HG03159 (cell line): ENCODE results near the gene COPZ1.
"Not testable (repeated sequence)": the region's sequence is repeated elsewhere in the genome, so short reads cannot be mapped to it uniquely, and the experiment has no call there.

ENCODE experiments used
- ATAC-seq: cut with Tn5 transposase; IDR thresholded peaks from one replicate; pipeline ENCODE4 v1.9.1; 2021; ENCODE audit warnings: mild to moderate bottlenecking, moderate library complexity; ENCODE audit not compliant: unreplicated experiment

COPZ1 gene

DNA sequence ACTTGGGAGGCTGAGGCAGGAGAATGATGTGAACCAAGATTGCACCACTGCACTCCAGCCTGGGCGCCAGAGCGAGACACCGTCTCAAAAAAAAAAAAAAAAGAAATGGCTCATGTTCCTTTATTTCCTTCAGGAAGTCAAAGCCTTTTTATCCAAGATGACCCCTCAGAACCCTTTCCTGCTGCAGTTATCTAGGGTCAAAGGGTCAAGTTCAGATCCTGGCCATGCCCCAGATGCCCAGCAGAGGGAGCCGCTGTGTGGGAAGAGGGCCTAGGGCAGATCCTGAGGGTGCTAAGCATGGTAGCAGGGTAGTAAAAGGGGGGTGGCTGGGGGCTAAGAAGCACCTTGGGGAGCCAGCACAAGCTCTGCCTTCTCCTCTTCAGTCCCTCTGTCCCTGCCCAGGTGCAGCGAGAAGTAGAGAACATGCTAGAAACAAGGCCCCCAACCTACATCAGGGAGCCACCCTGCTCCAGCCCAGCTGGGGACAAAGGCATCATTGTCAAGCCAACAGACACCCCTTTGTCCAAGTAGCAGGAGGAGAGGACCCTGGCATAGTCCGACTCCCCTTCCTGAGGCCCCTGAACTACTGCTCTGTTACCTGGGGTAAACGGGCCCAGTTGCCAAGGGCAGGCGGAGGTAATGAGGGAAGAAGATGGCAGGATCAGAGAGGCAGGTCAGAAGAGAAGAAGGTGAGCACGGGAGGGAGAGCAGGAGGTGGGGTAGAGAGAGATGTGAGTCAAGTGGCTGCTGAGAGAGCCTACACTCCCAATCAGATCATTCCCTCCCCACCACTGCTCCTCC, 30.6 kb upstream of the COPZ1 start:
- no peak for ATAC-seq

DNA sequence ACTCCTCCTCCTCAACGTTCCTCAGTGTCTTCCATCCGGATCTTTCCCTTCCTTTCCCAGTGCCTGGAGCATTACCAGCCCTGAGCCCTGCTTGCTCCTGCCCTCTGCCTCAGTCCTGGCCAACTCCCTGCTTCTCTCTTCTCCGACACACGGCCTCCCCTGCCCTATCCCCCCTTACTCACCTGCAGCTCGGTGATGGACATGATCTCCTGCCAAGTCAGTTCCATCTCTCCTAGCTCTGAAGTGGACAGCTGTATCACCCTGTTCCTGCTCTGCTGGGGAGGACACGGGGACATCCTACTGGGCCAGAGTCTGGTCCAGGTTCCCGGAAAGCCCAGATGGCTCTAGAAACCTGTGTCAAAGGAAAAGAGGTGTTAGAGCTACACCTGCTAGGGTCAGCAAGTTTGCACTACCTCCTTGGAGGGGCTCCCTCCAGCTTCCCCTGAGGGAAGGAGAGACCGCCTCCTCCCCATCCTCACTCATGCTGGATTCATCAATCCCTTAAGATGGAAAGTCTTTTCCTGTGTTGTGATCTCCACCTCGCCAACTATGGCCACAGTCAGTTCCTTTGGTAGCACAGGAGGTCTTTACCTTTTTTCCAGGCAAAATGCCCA, 29.9 kb upstream of the COPZ1 start:
- no peak for ATAC-seq

DNA sequence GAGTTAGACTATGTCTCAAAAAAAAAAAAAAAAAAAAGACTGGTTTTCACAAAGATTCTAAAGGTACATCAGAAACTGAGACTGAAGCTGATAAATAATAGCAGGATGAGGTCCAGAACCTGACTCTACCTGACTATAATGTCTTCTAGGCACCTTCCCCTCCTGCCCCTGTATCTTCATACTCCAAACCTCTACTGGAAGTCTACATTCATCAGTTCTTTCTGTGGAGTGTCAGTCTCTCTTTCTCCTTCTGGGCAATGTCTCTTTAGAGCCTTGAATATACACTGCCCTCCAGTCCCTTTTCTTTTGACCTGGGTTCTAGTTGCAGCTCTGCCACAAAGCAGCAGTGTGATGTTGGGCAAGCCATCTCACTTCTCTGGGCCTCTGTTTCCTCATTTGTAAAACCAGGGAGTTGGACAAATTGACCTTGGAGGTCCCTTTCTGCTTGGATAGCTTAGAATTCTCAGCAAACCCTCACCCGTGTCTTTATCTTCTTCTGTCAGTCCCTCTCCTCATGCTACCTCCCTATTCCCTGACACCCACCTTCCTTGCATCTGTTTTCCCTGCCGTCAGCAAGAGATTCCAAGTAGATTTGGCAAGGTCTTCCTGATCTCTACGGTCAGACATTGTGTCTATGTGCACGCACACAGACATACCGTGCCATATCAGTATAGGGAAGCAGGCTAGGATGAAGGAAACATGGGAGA, 28.4 kb upstream of the COPZ1 start:
- no peak for ATAC-seq

DNA sequence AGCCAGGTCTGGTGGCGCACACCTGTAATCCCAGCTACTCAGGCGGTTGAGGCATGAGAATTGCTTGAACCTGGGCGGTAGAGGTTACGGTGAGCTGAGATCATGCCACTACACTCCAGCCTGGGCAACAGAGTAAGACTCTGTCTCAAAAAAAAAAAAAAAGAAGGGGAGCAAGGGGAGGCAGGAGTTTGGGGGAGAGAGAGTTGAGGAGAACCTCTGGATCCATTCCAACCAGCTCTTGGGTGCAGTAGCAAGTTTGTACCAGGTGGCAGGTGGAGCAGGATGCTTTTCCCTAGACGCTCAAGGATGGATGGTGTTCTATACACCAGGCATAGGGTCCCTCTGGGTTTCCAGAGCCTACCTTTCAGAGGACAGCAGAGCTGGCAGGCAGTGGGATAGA, 26.0 kb upstream of the COPZ1 start:
- no peak for ATAC-seq

DNA sequence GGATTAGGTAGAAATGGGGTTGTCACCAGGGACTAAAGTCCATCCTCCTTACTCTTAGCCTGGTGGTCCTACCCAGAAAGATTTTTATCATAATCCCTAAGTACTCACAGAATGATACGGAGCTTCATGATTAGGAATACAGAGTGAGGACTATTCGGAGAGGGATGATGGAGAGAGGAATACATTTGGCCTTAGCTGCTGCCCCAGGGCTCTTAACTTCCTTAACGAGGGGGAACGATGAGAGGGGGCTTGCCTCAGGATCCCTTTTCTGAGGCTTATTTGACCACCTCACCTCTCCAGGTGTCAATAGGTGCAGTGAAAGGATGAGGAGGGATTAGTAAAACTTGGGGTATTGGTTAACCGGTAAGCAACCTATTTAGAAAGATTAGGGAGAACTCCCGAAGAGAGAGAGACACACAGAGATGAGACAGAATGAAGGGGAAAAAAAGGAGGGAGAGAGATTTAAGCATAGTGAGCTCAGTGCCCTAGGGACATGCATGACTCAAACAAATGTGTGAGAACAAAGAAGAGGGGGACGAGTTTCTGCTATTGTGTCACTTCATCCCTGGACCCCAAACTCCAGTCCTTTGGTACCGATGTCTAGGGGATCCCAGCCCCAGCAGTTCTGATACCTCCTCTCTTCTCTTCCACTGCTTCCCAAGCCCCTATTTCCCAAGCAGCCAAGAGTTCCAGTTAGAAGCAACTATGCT, 25.3 kb upstream of the COPZ1 start:
- ATAC-seq = no peak

DNA sequence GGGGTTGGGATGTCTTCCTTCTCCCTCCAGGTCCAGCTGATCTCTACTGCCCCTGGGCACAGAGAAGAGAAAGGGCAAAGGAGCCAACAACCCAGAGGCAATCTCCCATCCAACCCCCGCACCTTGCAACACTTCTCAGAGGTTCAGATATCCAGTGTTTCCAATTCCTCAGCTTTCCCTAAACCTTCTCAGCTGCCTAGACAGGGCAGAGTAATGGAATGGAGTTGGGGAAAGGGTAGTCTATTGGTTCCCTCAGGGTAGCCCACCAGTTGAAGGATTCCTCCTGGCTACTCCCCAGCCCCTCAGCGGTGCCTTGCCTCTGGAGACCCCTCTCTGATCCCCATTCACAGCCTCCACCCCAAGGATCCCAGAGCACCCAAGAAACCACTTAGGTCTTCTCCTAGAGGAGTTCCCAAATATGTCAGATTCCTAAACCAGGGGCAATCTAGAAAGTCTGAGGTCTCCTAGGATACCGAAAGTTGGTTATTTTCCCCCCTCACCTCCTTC, 24.7 kb upstream of the COPZ1 start:
- ATAC-seq = no peak

DNA sequence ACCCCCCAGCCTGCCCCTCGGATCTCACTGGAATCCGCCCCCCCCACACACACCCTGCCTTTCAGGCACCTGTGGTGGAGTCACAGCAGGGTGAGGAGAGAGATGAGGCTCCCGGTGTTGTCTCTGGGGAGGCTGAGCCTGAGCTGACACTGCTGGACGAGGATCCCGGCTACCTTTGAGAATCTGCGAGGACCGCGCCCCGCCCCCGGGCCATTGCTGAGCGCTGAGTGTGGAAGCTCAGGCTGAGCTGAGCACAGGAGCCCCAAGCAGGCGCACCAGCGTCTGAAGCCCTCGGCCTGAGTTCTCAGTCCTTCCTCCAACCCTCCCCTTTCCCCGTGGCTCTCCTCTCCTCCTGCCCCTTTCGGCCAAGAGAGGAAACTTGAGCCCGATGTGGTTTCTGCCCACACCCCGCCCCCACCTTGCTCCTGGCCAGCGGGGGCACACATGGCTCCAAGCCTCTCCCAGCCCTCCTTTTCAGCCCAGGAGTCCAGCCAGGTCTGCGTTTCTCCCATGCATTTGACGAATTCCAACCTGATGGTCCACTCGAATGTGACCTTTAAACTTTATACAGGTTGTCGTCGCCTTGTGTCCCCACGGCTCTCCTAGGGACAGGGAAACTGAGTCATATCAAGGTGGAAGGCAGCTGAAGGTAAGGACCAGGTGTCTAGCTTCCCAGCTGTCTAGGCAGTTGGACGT, 24.1 kb upstream of the COPZ1 start, which contains the start of gene NFE2:
NFE2 (minus strand) TSS at position 284 of the 696 bp plus-strand sequence. CDS start 5,767 bp downstream, outside the sequence.
- no peak for ATAC-seq

DNA sequence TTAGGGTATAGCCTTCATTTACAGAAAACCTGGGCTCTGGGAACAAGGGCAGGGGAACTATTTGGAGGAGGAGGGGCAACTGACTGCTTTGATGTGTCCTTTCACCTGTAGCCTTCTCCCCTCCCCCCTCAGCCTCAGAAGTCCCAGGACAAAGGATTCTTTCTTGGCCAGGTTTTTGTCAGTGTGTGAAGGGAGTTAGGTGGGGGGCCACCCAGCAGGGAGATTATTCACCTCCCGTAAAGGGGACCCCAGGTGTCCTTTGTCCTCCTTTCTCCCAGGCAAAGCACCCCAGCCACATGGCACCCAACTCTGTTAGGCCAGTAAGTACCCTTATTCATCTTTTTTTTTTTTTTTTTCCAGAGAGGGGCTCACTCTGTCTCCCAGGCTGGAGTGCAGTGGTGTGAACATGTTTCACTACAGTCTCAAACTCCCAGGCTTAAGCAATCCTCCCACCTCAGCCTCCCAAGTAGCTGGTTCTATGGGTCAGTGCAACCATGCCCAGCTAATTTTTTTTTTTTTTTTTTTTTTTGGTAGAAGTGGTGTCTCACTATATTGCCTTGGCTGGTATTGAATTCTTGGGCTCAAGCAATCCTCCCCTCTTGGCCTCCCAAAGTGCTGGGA, 23.4 kb upstream of the COPZ1 start:
- ATAC-seq = no peak

DNA sequence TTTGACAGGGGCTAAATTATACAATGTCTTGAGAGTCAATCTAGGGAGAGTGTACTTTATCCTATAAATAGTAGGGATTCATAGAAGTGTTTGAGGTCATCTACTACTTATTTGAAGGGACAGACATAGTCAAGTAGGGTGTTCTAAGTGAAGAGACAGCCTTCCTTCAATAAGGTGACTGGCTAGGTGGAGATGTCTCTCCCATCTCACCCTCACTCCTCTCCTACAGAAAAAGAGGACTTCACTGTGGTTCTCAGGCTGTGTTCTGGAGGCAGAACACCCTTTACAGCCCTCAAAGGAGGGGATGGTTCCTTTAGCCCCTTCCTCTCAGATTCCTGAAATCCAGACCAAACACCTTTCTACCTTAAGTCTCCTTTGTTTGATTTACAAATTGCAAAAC, 21.3 kb upstream of the COPZ1 start:
- ATAC-seq = no peak

DNA sequence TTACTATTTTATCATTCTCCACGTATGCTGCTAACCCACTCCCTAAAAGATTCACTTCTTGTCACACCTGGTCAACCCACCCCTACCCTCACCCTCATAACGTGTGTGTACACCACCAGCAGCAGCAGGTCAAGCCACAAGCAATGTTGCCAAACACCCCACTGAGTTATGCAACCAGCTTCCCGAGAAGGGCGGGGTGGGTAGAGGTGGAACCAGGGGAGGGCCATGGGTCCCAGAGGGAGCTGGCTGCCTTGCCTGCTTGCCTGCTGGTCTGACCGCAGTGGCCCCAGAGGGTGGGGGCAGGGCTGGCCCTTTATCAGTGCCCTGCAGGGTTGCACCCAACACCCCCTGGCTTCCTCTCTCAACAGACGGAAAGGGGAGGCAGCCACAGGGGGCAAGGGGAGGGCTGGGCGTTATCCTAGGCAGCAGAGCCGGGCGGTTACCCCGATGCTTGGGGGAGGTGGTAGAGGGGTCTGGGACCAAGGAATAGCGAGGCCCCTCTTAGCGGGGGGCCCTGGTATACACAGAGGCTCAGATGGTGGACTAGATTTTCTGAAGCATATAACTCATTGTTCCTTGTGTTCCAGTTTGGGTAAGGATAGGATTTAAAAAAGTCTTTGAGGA, 20.6 kb upstream of the COPZ1 start:
- no peak for ATAC-seq

DNA sequence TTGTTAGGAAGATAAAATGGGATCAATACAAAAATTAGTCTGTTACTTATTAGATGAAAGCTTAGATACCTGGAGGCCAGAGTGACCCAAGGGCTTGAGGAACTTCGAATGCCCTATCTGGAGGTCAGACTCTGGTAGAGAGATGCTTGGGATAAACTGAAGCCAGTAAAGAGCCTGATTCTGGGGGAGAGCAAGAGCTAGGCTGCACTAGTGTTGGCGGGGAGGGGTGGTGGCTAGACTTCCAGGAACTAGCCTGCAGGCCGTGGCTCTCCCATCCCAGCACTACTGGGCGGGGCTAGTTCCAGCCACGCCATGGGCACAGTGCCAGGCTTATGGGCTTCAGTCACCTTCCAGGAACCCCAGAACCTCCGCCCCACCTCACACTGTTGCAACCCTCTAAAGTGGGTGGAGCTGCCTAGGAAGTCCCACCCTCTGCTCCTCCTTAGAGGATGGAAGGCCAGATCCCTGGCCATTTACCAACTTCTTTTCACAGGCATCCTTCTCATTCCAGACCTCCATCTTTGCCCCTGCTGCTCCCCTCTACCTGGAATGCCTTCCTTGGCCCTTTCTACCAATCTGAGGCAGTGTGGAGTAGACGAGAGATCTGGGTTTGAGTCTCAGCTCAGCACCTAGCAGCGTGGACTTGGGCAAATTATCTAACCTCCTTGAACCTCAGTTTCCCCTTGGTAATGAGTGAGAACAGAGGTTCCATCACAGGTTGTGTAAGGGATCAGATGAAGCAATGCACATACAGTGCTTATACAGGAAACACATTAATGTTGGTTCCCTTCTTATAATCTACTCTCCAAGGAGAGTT, 17.8 kb upstream of the COPZ1 start:
- ATAC-seq = no peak

DNA sequence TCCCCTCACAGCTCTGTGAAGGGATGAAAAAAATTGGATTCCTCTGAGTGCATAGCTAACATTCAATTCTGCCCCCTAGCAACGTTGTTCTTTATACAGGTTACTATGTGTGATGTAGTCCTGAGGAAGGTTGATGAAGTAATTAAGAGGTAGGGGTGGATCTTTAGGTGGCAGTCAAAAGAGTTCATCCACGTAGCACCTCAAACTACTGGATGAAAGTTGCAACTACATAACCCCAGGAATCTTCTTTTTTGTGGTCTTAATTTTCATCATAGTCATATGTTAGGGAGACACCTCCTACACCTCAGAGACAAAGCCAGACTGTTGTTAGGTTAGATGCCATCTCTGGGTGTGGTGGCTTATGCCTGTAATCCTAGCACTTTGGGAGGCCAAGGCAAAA, 13.9 kb upstream of the COPZ1 start:
- no peak for ATAC-seq

DNA sequence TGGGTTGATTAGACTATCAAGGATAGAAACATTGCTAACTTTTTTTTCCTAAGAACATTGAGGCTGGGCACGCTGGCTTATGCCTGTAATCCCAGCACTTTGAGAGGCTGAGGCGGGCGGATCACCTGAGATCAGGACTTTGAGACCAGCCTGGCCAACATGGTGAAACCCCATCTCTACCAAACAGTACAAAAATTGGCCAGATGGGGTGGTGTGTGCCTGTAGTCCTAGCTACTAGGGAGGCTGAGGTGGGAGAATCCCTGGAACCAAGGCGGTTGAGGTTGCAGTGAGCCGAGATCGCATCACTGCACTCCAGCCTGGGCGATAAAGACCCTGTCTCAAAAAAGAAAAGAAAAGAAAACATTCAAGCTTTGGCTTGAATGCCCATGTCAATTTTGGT, 12.6 kb upstream of the COPZ1 start:
- ATAC-seq = not testable (repeated sequence)

DNA sequence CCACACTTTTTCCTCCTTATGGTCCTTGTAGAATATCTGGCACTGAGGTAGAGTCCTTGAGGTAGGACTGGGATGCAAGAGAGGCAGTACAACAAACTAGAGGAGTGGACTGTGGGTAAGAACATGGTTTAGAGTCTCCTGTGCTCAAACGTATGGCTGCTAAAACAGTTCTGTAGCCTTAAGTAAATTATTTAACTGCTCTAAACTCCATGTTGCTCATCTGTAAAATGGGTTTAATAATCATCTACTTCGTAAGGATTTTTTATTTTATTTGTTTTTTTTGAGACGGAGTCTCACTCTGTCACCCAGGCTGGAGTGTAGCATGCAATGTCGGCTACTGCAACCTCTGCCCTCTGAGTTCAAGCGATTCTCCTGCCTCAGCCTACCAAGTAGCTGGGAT, 3.6 kb upstream of the COPZ1 start:
- no peak for ATAC-seq

DNA sequence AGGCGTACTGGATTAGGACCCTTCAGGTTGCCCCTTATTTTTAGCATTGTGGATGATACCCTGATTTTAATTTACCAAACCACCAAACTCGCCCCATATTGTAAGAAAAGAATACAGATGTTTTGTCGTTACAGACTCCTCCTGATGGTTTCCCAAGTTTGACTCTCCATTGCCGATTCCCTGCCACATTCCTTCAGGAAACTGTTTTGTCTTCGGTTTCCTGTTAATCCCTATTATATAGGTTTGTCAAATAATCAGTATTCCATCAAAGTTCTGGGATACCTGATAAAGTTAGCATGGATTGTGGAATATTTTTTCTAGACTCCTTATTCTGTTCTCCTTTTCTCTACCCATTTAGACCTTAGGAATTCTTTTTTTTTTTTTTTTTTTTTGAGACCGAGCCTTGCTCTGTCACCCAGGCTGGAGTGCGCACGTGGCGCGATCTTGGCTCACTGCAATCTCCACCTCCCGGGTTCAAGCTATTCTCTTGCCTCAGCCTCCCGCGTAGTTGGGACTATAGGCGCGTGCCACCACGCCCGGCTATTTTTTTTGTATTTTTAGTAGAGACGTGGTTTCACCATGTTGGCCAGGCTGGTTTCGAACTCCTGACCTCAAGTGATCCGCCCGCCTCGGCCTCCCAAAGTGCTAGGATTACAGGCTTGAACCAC, 645 bp downstream of the COPZ1 start:
- not testable (repeated sequence) for ATAC-seq

DNA sequence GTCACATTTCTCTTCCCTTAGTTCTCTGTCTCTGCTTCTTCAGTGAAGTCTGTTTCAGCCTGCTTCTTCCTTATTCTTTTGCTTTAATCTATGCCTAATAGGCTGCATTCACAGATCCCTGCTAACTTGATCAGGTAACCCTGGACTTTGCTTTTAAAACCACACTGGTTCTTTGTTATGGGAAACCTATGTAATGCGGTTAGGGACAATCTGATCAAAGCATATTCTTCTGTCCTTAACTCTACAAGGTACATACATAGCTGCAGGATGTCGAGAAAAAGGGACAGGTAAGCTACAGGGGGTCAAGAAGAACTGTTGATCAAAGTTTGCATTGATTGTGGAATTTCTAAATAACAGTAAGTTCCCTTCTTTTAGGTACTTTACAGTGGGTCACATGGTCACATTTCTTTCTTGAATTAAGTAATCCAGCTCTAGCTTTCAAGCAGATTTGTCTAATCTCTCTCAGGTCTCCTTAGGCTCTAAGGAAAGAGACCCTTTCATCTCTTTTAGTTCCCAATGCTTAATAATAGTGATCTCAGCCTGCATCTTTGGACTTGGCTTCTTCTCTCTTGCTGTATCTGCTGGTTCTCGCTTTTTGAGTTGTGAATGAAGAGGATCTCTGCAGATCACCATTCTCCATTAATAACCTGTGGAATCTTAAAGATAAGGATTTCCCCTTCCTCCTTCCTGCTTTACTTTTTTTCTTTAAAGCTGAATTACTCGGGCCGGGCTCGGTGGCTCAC, 3.8 kb downstream of the COPZ1 start:
- ATAC-seq = no peak

DNA sequence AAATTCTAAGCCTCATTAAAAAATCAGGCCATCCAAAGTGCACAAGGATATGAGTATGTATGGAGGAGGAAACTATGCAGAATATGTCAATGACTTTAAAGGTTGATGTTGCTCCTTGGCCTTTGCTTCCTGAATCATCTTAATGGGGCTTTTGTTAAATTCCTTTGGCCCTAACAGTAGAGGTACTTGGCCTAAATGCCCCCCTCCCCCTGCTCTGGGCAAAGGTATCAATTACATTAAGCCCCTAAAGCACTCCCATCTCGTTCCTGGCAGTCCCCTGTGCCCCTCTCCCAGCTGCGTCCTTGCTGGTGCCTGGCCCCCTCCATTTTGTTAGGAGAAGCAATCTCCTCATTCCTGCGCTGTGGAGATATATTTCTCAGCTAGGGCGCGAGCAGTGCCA, 4.8 kb downstream of the COPZ1 start:
- no peak for ATAC-seq

DNA sequence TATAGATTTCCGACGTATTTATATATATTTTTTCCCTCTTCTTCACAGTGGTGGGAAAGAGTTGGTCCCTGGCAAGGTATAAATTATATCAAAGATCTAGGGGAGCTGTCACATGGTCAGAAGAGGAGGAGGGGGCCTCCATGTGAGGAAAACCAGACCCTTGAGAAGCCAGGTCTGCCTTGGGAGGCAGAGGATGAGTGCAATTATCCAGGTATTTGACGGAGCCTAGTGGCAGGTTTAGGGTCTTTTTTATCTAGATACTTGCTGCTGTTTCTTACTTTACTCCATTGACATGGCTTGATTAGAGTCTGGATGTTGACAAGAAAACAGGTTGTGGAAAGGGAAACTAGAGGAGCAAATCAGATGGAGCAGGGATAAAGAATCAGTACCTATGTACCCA, 5.5 kb downstream of the COPZ1 start:
- no peak for ATAC-seq
